GM18951 (cell line): ENCODE results near the gene SH3BGRL.
"Not testable (repeated sequence)": the region's sequence is repeated elsewhere in the genome, so short reads cannot be mapped to it uniquely, and the experiment has no call there.

ENCODE experiments used
- POLR2A ChIP-seq: IDR thresholded peaks from 4 replicates; pipeline ENCODE4 v1.6.1; 2011; ENCODE audit warnings: mild to moderate bottlenecking; ENCODE audit not compliant: insufficient read length, insufficient read depth; ENCODE audit errors: extremely low read depth
- in situ Hi-C: fragments of 300-500 bp; cut with MboI; formaldehyde crosslinking; loops from one replicate; pipeline ENCODE4 v1.12.0; 2022; ENCODE audit warnings: low sequenced_read_pairs, mixed read lengths, inconsistent platforms; ENCODE audit not compliant: unreplicated experiment

The SH3BGRL gene

DNA sequence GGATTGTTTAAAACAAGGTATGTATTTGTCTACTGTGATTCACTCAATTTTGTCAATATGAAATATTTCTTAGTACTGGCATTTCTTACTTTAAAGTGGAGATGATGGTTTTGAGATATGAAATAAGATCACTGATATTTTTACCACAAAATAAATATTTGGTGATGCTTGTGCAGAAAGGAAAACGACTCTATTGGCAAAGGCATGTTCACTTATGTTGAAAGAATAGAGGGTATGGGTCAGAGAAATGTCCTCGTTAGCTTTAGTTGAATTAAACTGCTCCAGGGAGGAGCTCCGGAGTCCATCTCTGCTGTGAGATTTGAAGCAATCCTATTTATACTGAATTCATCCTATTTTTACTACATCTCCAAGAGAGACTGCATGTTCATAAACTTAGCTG, 84.2 kb downstream of the SH3BGRL start:
- in situ Hi-C loops: no loop called here
- TF ChIP-seq POLR2A: no peak

DNA sequence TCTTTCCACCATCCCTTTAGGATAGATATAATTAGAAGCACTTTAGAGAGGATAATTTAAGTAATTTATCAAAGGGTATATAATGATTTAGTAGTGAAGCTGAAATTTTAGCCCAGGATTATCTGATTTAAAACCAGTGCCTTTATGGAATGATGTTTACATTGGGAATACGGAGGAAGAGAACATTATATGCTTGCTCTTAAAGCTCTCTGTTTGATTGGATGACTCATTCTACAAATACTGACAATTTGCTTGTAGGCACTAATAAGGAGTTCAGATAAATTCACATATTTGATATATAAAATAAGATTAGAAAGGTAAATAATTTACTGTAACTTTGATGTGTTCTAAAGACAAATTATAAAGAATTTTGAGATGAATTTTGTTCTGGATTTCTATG, 84.7 kb downstream of the SH3BGRL start:
- in situ Hi-C loops: no loop called here
- no peak for TF ChIP-seq POLR2A

DNA sequence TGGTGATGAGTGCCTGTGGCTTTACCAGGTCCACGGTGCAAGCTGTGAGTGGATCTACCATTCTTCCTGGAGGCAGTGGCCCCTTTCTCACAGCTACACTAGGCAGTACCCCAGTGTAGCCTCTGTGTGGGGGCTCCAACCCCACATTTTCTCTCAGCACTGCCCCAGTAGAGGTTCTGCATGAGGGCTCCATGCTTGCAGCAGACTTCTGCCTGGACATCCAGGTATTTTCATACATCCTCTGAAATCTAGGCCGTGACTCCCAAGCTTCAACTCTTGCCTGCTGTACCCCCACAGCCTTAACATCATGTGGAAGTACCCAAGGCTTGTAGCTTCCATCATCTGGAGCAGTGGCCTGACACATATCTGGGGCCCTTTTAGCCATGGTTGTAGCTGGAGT, 90.1 kb downstream of the SH3BGRL start:
- in situ Hi-C loops: no loop called here
- no peak for TF ChIP-seq POLR2A

DNA sequence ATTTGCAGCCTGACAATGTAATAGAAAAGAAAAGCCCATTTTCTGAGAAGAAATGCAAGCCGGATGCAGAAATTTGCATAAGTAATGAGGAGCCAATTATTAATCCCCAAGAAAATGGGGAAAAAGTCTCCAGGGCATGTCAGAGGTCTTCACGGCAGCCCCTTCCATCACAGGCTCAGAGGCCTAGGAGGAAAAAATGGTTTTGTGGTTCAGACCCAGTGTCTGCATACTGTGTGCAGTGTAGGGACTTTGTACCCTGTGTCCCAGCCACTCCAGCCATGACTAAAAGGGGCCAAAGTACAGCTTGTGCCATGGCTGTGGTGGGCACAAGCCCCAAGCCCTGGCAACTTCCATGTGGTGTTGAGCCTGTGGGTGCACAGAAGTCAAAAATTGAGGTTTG, 92.2 kb downstream of the SH3BGRL start:
- TF ChIP-seq POLR2A: no peak
- in situ Hi-C loops: no loop called here

DNA sequence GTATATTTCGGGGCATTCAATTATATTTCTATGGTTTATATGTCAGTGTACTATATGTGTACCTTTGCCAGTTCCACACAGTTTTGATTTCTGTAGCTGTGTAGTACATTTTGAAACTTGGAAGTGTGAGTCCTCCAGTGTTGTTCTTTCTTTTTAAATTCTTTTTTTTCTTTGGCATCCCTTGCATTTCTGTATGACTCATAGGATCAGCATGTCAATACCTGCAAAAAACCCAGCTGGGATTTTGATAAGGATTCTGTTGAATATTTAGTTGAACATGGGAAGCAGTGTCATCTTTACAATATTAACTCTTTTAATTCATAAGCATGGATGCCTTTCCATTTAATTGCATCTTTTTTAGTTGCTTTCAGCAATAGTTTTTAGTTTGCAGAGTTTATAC, 100.0 kb downstream of the SH3BGRL start:
- TF ChIP-seq POLR2A: no peak
- in situ Hi-C loops: no loop called here

DNA sequence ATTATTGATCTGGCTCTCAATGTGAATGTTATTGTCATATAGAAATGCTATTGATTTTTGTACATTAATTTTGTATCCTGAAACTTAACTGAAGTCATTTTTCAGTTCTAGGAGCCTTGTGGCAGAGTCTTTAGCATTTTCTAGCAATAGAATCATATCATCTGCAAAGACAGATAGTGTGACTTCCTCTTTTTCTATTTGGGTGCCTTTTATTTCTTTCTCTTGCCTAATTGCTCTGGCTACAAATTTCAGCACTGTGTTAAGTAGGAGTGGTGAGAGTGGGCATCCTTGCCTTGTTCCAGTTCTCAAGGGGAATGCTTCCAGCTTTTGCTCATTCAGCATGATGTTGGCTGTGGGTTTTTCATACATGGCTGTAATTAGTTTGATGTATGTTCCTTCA, 102.7 kb downstream of the SH3BGRL start:
- in situ Hi-C loops: no loop called here

DNA sequence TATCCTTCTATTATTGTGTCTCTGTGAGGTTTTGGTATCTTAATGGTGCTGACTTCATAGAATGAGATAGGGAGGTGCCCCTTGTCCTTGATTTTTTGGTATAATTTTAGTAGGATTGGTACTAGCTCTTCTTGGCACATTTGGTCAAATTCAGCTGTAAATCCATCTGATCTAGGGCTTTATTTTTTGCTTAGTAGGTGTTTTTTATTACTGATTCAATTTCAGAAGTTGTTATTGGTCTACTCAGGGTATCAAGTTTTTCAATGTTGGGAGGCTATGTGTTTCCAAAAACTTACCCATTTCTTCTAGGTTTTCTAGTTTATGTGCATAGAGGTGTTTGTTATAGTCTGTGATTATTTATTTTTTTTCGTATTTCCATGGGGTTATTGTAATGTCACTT, 103.3 kb downstream of the SH3BGRL start:
- in situ Hi-C loops: no loop called here
- TF ChIP-seq POLR2A: no peak

More for the DNA sequence above, 102.7 kb downstream of the SH3BGRL start:
- no peak for TF ChIP-seq POLR2A

DNA sequence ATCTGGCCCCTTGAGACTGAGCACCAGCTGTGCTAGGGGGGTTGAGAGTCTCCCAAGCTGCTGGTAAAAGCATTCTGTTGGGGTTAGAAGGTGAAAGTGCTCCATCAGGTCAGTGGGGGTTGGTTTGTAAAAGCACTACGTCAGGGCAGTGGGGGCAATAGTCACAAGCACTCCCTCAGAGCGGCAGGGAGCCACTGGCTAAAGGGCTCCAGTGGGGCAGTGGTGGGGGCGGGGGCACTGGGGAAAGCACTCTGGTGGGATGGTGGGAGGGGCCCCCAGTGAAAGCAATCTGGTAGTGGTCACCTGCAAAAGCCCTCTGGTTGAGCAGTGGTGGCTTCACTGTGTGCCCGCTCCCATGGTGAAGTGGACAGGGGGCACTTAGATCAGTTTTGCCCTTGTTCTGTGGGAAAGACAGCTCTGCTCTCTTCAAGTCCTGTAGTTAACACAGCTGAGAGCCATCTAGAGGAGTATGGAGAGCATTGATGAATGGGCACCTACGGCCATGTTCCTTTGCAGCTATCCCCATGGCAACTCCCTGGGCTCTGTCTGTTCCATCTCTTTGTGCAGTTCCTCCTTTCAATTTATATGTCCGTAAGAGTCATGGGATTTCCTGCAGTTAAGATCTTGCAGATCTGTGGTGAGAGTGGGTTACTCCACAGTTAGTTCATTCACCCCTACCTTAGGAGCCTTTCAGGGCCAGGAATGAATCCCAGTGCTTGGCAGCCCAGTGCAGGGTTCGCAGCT, 106.4 kb downstream of the SH3BGRL start:
- TF ChIP-seq POLR2A: no peak
- in situ Hi-C loops: no loop called here

DNA sequence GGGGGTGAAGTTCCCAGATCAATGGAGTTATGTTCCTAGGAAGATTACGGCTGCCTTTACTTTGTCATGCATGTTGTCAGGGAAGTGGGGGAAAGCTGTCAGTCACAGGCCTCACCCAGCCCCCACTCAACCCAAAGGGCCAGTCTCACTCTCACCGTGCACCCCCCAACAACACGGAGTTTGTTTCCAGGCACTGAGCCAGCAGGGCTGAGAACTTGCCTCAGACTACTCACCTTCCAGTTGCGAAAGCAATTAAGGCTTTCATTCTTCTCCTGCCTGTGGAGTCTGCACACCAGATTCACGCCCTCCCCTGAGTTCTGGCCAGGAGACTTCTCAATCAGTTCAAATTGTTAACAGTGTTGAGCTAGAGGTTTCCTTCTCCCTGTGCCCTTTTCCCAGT, 114.3 kb downstream of the SH3BGRL start:
- in situ Hi-C loops: no loop called here
- TF ChIP-seq POLR2A: no peak

DNA sequence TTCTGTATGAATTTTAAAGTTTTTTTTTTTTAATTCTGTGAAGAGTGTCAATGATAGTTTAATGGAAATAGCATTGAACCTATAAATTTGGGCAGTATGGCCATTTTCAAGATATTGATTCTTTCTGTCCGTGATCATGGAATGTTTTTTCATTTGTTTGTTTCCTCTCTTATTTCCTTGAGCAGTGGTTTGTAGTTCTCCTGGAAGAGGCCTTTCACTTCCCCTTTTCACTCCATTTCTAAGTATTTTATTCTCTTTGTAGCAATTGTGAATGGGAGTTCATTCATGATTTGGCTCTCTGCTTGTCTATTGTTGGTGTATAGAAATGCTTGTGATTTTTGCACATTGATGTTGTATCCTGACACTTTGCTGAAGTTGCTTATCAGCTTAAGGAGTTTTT, 129.8 kb downstream of the SH3BGRL start:
- in situ Hi-C loops: not testable (repeated sequence)

DNA sequence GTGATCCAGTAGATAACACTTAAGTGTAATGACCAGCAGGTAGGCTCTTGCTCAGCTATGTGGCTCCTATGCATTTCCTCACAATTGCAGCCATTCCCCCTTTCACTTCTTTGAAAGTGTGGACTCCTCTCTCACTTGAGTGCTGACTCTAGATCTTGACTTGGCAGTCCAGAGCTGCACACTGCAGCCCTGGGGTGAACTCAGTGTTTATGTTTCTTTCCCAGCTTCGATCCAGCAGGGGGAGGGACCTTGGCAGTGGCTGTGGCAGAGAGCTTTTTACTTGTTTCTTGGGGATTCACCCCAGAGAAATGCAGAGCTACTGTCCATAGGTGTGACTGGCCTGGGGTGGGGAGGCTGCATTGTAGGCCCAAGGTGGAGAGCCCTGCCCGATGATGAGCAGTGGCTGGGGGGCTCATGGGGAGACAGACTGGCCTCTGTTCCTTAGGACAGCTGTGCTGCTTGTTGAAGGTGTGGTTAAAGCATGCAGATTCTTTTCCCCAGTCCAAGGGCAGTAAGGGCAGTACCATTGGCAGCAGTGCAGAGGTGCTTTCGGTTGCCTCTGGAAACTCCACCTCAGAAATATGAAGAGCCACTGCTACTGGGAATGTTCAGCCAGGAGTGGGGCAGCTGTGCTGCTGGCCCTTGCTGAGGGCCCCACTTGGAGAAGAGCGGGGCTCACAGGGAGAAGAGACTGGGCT, 134.7 kb downstream of the SH3BGRL start:
- no peak for TF ChIP-seq POLR2A
- in situ Hi-C loops: no loop called here

DNA sequence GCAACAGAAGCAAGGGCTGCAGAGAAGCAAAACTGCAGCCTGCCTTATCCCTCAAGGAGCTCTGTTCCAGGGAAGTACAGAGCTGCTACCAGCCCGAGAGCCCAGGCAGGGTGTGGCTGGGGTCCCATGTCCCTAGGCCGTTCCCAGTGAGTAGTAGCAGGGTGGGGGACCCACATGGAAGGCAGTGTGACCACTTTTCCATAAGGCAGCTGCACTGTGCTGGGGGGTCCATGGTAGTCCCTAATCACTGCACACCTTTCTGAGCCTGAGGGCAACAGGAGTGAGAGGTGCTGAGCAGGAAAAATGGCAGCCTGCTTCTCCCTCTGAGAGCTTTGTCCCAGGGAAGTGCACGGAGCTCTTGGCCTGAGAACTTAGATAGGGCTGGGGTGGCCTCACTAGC, 135.9 kb downstream of the SH3BGRL start:
- in situ Hi-C loops: no loop called here
- TF ChIP-seq POLR2A: no peak

DNA sequence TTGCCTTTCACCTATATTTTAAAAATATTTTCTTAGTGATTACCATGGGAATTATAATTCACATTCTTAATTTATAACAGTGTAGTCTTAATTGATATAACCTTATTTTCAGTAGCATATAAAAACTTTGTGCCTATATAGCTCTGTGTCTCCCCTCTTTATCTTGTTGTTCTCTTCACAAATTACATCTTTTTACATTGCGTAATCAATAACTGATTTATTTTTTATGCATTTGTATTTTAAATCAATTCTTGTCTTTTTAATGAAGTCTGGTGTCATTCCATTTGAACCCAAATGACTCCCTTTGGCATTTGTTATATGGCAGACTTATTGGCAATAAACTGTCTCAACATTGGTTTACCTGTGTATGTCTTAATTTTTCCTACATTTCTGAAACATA, 137.0 kb downstream of the SH3BGRL start:
- in situ Hi-C loops: no loop called here
- no peak for TF ChIP-seq POLR2A

DNA sequence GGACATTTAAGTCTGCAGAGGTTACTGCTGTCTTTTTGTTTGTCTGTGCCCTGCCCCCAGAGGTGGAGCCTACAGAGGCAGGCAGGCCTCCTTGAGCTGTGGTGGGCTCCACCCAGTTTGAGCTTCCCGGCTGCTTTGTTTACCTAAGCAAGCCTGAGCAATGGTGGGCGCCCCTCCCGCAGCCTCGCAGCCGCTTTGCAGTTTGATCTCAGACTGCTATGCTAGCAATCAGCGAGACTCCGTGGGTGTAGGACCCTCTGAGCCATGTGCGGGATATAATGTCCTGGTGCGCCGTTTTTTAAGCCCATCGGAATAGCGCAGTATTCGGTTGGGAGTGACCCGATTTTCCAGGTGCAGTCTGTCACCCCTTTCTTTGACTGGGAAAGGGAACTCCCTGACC, 143.4 kb downstream of the SH3BGRL start:
- in situ Hi-C loops: not testable (repeated sequence)
